NCI-H345 treated with DMSO at 0.1 percent for 48 hours (cell line): ENCODE measurements around the gene NCOA7.
"Not testable (repeated sequence)": the region's sequence is repeated elsewhere in the genome, so short reads cannot be mapped to it uniquely, and the experiment has no call there.

Experiments used
- DNase-seq: peaks from one replicate; lab custom pipeline; 2025; ENCODE audit not compliant: unreplicated experiment; lab: John Stamatoyannopoulos, UW

Gene NCOA7

DNA sequence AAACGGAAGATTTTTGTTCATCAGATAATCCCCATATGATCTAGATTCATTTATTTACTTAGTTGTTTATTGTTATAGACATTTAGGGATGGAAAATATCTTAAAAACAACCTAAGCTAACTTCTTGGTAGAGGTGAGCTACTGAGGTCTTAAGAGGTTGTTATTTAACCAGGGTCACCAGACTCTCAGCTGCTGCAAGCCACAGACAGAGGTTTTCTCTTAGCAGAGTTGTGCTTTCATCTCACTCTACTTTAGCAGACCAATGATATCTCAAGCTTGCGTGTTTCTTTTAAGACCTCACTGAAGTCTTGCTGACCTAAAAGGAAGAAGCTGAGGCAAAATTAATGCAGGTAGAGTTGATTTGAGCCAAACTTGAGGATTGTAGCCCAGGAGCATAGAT lies 43.6 kb downstream of the NCOA7 start:
- no peak for DNase-seq

DNA sequence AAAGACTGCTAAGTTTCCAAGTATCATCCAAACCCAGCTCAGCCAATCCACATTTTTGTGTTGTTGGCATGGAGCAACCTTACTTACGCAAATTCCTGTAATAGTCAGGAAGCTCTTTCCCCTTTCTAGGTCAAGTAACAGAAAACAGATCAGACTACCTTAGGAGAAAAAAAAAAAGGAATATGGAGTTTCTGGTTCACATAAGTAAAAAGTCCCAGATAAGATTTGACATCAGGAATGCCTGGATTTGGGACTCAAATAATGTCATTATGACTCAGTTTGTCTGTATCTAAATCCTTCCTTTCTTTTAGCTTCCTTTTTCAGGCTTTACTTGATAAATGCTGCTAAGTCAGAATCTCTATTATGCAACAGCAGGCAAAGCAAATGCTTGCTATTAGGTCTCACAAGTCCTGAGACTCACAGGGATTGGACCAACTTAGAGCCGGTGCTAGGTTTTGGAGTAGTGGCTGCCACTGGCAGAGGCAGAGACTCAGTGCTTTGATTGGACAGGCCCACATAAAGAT lies 44.5 kb downstream of the NCOA7 start:
- no peak for DNase-seq

DNA sequence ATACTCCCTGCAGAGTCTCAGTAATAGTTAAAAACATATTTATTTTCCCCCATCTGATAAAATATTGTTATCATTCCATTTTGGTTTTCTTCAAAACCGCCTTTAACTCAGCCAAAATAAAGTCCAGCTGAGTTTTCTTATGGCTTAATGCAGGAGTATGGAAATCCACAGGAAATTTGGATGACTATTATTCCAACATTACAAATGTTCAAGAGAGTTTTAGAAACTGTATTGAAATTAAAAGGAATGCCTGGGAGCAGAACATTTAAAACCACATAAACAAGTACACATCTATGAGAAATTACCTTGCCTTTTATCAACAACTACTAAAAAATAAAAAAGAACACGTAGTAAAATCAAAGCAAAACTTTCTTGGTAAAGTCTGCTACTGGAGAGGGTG lies 45.7 kb downstream of the NCOA7 start:
- DNase-seq, result no peak

DNA sequence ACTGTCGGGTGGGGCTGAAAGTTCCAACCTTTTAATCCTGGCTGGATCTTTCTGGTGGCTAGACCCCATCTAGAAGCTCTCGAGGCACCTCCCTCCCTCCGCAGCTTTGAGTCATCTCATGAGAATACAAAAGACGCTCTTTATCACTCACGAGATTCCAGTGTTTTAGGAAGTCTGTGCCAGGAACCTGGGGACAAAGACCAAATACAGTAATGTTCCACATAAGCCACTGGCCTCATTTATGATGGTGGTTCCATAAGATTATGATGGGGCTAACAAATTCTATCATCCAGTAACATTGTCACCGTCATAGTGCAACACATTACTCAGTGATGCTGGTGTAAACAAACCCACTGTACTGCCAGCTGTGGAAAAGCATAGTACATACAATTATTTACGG lies 48.7 kb downstream of the NCOA7 start:
- no peak for DNase-seq

DNA sequence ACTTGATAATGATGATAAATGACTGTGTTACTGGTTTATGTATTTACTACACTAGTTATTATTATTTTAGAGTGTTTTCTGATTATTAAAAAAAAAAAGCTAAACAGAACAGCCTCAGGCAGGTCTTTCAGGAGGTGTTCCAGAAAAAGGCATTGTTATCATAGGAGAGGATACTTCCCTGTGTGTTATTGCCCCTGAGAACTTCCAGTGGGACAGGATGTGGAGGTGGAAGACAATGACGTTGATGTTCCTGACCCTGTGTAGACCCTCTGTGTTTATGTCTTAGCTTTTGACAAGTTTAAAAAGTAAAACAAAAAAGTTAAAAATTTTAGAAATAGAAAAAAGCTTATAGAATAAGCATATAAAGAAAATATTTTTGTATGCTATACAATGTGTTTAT lies 49.1 kb downstream of the NCOA7 start:
- no peak for DNase-seq

DNA sequence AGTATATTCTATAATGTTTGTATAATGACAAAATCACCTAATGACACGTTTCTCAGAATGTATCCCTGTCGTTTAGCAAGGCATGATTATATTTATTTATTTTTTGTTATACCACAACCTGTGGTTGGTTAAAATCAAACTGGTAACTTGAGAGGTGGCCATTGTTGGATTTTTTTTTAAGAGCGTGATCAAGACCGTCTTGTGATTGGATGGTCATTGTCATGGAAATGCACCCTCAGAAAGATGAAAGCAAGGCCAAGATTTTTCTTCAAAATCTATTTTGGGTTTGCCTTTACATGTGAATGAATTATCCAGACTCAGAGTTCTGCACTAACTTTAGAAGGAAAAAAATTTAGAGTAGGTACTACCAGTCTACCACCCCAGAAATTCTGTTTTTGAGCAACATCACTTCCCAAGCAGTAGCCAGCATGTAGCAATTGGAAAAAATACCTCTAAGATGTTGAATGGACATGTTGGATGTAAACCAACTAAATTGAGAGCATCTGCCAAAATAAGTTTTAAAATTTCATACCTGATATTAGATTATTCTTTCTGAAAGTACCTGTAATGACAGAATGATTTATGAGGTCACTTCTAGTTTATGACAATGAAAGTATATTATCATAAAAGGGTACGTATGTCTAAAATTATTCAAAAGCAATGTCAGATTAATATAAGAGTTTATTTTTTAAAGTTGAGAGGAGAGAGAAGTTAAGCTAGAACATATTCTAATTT lies 50.8 kb downstream of the NCOA7 start:
- no peak for DNase-seq

DNA sequence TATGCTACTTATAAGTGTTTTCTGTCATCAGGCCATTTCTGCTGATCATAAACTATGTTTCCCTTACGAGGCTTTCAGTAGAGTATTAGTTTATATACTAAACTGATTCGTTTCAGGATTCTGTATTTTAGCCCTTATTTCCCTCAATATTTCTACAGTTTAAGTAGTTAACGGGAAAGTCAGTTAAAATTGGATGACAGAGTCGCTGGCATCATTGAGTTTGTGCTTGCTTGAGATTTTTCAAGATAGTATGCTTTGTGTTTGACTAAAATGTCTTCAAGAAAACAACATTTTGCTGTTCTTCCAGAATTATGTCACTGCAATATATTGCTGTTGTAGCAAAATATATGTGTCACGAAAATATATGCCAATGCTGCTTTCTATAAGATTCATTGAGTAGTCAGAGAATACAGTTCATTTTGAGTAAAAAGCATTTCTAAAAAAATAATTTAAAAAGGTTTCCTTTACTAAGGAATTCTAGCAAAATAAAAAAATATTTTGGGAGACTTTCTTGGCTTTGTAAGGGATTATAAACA lies 51.4 kb downstream of the NCOA7 start:
- no peak for DNase-seq

DNA sequence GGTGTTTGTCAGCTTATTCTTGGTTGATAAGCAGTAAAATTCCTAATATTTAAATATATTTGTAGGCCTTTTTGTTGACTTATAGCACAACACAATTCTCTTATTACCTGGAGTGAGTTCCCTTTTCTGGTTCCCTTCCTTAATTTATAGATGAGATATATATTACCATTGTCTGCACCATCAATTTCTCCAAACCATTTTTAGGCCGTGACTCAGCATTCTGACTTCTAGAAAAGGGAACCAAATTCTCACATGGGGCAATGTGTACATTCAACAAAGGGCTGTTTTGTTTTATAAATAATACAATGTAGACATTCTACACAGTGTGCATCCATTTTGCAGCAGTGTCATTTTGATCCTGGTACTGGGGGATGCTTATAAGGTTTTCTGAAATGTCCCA lies 52.8 kb downstream of the NCOA7 start:
- DNase-seq, result no peak

DNA sequence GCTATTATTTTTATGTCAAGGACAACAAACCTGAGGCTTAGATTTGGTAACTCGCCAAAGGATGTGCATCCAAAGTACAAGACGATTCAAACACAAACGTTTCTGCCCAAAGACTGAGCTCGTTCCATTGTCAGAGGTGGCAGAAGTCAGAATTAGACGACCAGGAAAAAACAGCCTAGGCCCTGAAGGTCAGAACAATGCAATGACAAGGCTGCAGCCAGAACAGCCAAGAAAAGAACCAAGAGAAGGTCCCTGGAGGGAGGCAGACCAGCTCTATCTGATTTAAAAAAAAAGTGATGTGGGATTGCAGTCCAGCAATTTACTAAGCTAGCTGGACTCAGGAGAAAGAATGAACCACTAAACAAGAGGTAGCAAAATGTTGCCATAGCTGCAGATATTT lies 54.2 kb downstream of the NCOA7 start:
- DNase-seq, result no peak

DNA sequence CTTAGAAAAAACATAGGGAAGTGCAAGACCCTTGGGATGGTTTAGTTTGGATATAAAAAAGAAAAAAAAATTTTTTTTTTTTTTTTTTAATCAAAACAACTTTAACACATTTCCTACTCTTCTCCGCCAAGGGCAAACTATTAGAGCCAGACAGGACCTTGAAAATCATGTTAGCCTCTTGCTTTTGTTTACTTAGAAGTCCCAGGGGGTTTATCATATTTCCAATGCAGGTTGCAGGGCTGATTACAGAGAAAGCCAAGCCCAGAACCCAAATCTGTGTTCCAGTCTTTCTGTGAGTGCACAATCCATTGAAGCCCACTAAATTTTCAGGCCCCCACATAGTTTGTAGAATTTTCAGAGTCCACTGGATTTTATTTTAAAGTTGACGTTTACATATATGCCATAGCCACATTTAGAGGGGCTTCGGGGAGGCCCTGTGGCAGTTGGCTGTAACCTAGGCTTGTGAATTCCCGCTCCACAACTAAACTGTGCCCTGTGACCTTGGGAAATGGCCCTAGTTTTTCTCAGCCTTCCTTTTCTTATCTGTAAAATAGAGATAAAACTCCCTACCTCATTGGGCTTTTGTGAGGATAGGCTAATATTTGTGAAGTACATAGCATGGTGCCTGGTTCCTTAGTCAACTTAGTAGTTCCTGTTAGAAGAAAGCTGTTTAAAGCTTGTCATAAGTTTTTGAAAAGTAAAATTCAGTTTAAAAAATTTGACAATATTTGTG lies 55.7 kb downstream of the NCOA7 start:
- DNase-seq, result no peak

DNA sequence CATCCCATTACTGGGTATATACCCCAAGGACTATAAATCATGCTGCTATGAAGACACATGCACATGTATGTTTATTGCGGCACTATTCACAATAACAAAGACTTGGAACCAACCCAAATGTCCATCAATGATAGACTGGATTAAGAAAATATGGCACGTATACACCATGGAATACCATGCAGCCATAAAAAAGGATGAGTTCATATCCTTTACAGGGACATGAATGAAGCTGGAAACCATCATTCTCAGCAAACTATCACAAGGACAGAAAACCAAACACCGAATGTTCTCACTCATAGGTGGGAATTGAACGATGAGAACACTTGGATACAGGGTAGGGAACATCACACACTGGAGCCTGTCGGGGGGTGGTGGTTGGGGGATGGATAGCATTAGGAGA lies 57.5 kb downstream of the NCOA7 start:
- DNase-seq, result not testable (repeated sequence)

DNA sequence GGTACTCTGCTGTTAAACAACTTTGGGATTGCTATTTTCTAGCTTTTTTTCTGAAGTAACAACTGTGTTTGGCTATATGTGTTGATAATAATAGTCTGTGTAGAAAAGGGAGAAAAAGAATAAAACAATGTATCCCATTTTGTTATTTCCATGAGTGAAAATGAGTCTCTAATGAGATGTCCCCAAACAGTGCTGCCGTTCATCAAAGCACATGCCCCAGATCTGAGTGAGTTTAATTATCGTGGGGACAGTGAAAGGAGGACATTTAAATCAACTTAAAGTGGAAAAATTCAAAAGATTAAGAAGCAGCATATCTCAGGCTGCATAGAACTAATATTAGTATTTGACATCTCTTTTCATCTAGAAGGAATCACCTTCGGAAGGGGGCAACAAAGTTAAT lies 59.6 kb downstream of the NCOA7 start:
- DNase-seq, result no peak

DNA sequence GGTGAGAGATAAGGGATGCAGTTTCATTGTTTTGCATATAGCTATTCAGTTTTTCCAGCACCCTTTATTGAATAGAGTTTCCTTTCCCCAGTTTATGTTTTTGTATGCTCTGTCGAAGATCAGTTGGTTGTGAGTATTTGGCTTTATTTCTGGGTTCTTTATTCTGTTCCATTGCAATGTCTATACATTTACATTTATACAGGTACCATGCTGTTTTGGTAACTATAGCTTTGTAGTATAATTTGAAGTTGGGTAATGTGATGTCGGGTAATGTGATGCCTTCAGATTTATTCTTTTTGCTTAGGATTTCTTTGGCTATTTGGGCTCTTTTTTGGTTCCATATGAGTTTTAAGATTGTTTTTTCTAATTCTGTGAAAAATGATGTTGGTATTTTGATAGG lies 61.8 kb downstream of the NCOA7 start:
- DNase-seq, result no peak

DNA sequence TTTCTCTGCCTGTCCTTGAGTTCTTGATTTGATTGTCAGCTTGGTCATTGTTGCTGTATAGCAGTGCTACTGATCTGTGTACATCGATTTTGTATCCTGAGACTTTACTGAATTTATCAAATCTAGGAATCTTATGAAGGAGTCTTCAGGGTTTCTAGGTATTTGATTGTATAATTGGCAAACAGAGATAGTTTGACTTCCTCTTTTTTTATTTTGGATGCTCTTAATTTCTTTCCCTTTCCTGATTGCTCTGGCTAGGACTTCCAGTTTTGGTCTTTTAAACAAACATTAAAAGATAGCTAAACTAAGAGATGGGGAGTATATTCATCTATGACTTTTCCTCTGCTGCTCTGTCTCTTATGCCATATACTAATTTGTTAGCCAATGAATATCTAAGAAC lies 62.4 kb downstream of the NCOA7 start:
- DNase-seq, result no peak

DNA sequence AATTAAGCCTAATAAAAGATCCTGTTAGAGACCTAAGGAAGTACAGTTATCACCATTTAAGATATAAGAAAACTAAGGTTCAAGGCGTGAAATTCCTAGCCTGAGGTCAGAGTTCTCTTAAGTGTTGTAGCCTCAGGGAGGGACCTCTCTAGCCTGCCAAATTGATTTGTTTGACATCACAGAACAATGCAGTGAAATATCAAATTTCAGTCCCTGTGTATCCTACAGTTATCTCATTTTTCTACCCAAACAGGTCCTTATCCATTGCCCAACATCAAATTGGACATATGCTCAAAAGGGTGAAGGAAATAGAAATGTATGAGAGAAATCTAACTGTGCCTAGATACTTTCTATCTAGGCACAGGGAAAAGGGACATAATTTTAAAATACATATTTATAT lies 63.0 kb downstream of the NCOA7 start:
- DNase-seq, result no peak

DNA sequence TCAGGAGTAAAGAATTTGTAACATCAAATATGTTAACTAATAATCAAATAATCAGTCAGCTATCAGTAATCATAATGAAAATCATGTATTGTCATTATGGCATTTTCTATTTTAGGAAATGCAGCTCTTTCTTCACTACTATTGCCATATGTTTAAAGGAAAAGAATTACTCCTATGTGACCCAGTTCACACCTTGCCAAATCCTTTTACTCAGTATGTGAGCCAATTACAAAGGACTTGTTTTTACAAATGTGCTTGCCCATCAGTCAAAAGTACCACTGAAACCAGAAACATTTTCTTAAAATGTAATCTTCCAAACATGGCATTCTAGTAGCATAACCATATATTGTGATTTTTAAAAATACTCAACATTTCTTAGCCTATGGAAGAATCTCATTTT lies 63.6 kb downstream of the NCOA7 start:
- DNase-seq, result no peak

DNA sequence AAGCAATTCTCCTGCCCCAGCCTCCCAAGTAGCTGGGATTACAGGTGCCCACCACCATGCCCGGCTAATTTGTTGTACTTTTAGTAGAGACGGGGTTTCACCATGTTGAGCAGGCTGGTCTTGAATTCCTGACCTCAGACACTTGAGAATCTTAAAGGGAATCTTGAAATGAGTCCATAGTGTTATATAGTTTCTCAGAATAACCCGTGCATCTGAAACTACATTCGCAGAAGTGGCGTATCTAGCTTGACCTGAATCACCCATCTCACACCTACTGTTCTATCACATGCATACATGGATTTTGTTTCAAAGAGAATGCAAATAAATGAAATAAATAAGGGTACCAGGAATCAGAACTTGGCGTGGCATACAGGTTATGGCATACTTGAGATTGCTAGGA lies 65.0 kb downstream of the NCOA7 start:
- DNase-seq, result no peak

DNA sequence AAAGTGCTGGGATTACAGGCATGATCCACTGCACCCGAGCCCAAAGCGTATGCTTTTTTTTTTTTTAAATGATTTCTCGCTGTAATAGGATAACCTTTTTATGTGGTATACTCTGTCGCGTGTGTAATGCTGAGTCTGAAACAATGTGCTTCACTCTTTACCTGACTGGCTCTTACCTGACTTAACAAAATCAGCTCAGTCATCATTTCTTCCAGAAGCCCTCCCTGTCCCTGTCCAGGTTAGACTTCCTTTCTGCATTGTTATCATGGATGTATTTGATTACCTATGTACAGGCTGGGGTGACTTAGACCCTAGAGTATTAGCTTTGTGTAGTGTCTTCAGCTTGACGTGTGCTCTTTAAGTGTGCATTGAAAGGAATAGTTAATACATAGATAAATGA lies 67.1 kb downstream of the NCOA7 start:
- no peak for DNase-seq

DNA sequence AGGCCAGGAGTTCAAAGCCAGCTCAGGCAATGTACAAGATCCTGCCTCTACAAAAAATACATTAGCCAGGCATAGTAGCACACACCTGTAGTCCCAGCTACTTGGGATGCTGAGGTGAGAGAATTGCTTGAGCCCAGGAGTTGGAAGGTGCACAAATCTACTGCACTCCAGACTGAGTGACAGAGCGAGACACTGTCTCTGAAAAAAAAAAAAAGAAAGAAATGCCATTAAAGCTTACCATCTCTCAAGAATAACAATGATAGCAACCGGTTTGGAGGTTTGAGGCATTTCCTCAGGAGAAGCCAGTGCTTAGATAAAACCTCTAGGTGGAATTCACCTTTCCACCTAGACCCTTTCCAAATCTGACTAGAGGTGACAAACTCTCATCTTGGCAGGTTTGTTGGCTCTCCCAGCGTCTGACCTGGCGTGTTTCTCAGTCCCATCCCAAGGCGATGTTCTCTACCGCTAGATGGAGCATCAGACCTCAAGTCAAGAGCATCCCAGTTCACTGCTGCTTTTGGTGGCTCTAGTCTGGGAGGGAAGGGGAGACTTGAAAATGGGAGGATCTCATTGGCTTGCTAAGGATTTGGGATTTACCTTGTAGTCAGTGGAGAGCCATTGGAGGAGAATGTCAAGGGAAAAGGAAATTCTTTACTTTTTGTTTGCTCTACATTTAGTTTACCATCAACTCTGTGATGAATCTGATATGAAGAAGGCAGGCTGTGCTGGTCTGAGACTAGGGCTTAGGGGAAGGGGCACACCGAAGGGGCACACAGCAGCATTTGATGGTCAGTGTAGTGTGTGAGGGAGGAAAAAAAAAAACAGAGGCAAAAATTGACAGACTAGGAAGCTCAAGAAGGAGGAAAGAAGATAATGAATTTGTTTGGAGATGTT lies 67.9 kb downstream of the NCOA7 start:
- no peak for DNase-seq

DNA sequence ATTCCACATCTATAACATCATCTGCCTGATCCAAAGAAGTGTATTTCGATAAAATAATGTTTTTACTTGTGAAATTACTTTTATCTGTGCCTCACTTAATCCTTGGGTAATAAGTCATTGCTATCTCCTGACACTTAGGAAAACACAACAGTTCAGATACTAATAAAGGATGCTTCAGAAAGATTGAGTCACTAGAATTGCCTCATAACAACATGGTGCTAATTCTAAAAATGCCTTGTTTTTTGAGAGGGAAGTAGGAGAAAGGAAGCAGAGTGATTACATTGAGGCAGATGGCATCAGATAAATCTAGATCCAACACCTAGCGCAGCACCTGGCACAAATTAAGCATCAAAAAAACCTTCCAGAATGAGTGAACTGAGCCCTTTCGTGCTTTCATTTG lies 69.0 kb downstream of the NCOA7 start:
- DNase-seq, result no peak

DNA sequence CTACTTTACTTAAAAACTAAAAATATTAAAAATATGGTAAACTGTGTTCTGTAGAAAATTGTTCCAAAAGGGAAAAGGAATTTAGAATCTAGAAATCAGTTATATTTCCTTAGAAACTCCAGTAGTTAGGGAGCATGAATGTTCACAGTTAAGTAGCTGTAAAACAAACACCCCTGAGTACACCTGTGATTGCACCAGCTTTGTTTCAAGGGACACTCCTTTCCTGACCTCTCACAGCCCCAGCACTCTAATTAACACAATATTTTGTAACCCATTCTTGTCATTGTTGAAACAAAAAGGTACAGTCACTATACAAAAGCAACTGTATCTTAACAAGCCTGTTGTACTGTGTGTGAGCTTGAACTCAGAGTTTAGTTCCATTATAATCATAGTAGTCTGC lies 72.3 kb downstream of the NCOA7 start:
- no peak for DNase-seq
